ENCODE data around the gene MBTPS1. TPM values are rescaled to one million over a fixed set of nuclear protein-coding genes. Genes with fewer than 3 reads are reported as not detected.

Gene MBTPS1
- total and polyA plus RNA-seq, 5 donors: 59.3 to 112 (median 97.4) TPM

DNA sequence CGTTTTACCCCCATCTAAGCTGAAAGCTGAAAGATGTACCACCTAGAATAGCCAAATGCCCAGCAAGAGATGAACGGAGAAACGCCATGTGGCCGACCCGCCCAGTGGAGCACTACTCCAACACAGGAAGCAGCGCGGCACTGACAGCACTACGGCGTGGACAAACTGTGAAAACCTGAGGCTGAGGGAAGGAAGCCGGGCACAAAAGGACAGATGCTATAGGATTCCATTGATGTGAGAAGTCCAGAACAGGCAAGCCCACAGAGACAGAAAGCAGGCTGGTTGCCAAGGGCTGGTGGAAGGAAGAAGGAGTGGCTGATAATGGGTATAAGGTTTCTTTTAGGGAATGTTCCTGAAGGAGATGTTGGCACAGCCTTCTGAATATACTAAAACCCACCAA is 44.7 kb downstream of the MBTPS1 start:
- Histone ChIP-seq H3K4me1 (ENCODE audit: control insufficient read depth, insufficient read depth, low read length) (no peaks in the 10 kb centered on the region), H3K9me3 (ENCODE audit: control insufficient read depth, low read length) (no peaks in the 10 kb centered on the region), H3K27me3 (ENCODE audit: control insufficient read depth, insufficient read depth) (no peaks in the 10 kb centered on the region), H3K4me3 (ENCODE audit: low read length) (no peak overlapping the region), H3K27ac (ENCODE audit: low read length) (peak overlapping the region; percentile 14)
- ATAC-seq (peak; percentile 30 to 62), DNase-seq (no peak)
- intact Hi-C loops (cut with DNase I): no loop called here
- WGBS: 68% methylated on average over 10 of the region's 10 CpGs

DNA sequence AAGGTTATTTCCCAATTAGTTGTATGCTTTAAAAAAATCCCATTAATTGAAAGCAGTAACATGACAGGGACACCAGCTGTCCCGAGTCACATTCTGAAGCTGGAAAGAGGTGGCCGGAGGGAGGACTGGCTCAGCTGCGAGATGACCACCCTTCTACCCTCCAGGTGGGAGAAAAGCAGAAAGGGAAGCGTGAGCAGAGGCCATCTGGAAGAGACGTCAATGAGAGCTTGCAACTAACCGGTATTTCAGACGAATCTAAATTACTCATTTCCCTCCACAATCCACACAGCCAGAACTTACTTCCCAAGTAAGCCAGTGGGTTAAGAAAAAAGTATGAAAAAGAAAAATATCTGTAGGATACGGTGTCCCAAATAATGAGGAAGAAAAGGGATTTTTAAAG is 45.6 kb downstream of the MBTPS1 start:
- Histone ChIP-seq H3K4me3 (ENCODE audit: low read length) (no peak overlapping the region), H3K4me1 (ENCODE audit: control insufficient read depth, insufficient read depth, low read length) (no peaks in the 10 kb centered on the region), H3K27me3 (ENCODE audit: control insufficient read depth, insufficient read depth) (no peaks in the 10 kb centered on the region), H3K27ac (ENCODE audit: low read length) (no peak overlapping the region), H3K9me3 (ENCODE audit: control insufficient read depth, low read length) (no peaks in the 10 kb centered on the region)
- WGBS: 85% methylated on average over 8 of the region's 8 CpGs
- intact Hi-C loops (cut with DNase I): no loop called here
- DNase-seq: no peak
- no peak for ATAC-seq

GRCh38 chr16:84069540-84069939 is 47.2 kb downstream of the MBTPS1 start:
- Histone ChIP-seq H3K27me3 (ENCODE audit: control insufficient read depth, insufficient read depth) (no peaks in the 10 kb centered on the region), H3K9me3 (ENCODE audit: control insufficient read depth, low read length) (no peaks in the 10 kb centered on the region), H3K4me1 (ENCODE audit: control insufficient read depth, insufficient read depth, low read length) (no peaks in the 10 kb centered on the region), H3K4me3 (ENCODE audit: low read length) (no peak overlapping the region), H3K27ac (ENCODE audit: low read length) (no peak overlapping the region)
- DNase-seq: no peak
- intact Hi-C loops (cut with DNase I): loop anchor here in 1 of 4 donors (5.0 to 10.0 kb wide), 2 partner anchors 102 to 245 kb away; partner anchors contain the start of gene NECAB2
- ATAC-seq: peak in 1 of 2 donors; percentile 25
- 85% methylated on average over 6 of the region's 6 CpGs for WGBS

DNA sequence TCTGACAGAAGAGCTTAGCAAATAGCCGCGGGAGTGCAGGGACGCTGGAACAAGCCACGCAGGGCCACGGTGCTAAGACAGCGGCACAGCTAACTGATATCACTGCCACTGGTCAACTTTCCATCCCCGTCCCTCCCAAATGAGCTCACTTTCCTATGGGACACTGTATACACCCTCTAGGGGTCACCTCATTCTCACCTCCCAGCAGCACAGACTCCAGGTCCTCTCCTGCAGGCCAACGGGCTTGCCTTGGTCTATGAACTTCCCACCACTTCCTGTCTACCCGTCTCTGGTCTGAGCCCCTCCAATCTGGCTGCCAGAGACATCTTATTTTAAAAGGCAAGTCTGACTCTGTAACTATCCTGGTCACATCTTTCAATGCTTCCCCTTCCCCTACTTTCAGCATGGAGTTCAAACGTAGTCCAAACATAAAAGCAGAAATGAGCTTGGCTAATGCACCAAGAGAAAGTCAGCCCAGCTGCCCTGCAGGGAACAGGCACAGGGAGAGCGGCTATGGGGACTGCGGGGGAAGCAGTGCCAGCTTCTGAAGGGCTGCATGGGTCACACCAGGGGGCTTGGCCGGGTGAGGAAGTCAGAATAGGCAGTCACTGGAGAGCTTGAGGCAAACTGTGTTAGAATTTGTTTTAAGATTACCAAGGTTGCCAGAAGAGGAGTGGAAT is 47.8 kb downstream of the MBTPS1 start:
- no peak overlapping the region for H3K4me3 ChIP-seq (ENCODE audit: low read length)
- H3K27ac ChIP-seq (ENCODE audit: low read length): no peak overlapping the region
- ATAC-seq (peak in 1 of 2 donors; percentile 11), DNase-seq (no peak)
- 82% methylated on average over 13 of the region's 13 CpGs for WGBS
- no peaks in the 10 kb centered on the region for H3K4me1 ChIP-seq (ENCODE audit: control insufficient read depth, insufficient read depth, low read length)
- H3K27me3 ChIP-seq (ENCODE audit: control insufficient read depth, insufficient read depth): no peaks in the 10 kb centered on the region
- no peaks in the 10 kb centered on the region for H3K9me3 ChIP-seq (ENCODE audit: control insufficient read depth, low read length)
- intact Hi-C loops (cut with DNase I): loop anchor here in 1 of 4 donors (5.0 to 10.0 kb wide), 2 partner anchors 102 to 244 kb away; partner anchors contain the start of gene NECAB2

DNA sequence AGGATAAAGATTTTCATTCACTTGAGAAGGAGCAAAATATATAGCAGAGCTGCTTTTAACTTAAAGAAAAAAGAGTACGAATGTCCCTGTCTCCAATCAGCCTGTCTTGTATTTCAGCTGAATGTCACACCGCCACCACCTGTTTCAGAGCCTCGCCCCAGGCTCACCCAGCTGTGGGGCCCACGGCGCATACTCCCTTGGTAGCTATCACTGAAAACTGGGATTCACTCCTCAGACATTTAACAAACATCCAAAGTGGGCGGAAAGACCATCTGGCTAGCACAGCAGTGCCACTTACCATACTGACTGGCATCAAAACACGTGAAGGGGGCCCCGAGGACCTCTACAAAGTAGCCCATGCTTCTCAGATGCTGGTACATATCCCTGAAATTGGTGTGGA is 48.7 kb downstream of the MBTPS1 start:
- Histone ChIP-seq H3K27ac (ENCODE audit: low read length) (no peak overlapping the region), H3K4me3 (ENCODE audit: low read length) (no peak overlapping the region), H3K9me3 (ENCODE audit: control insufficient read depth, low read length) (no peaks in the 10 kb centered on the region), H3K4me1 (ENCODE audit: control insufficient read depth, insufficient read depth, low read length) (no peaks in the 10 kb centered on the region), H3K27me3 (ENCODE audit: control insufficient read depth, insufficient read depth) (no peaks in the 10 kb centered on the region)
- ATAC-seq (no peak), DNase-seq (no peak)
- 95% methylated on average over 8 of the region's 8 CpGs for whole genome bisulfite sequencing
- intact Hi-C loops (cut with DNase I): loop anchor here in 1 of 4 donors (5.0 to 10.0 kb wide), 2 partner anchors 101 to 243 kb away; partner anchors contain the start of gene NECAB2

DNA sequence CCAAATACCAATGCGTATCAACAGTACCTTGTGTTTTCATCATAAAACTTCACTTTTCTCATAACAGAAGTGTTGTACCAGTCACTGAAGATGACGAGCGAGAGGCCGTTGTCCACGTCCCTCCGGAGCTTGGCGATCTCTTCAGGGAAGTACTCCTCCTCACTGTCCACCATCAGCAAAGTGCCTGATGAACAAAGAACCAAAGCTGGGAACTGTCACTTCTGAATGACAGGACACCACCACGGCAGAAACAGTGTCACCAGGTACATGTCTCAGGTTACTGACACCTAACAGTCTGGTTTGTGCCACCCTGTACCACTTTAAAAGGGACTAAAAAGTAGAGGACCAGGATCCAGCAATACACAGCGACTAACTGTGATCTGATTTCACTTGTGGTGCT is 49.1 kb downstream of the MBTPS1 start:
- no peak for DNase-seq
- no peak overlapping the region for H3K4me3 ChIP-seq (ENCODE audit: low read length)
- no peak for ATAC-seq
- H3K27me3 ChIP-seq (ENCODE audit: control insufficient read depth, insufficient read depth): no peaks in the 10 kb centered on the region
- intact Hi-C loops (cut with DNase I): loop anchor here in 1 of 4 donors (5.0 to 10.0 kb wide), 2 partner anchors 100 to 243 kb away; partner anchors contain the start of gene NECAB2
- no peaks in the 10 kb centered on the region for H3K9me3 ChIP-seq (ENCODE audit: control insufficient read depth, low read length)
- 90% methylated on average over 9 of the region's 9 CpGs for WGBS
- no peaks in the 10 kb centered on the region for H3K4me1 ChIP-seq (ENCODE audit: control insufficient read depth, insufficient read depth, low read length)
- no peak overlapping the region for H3K27ac ChIP-seq (ENCODE audit: low read length)

DNA sequence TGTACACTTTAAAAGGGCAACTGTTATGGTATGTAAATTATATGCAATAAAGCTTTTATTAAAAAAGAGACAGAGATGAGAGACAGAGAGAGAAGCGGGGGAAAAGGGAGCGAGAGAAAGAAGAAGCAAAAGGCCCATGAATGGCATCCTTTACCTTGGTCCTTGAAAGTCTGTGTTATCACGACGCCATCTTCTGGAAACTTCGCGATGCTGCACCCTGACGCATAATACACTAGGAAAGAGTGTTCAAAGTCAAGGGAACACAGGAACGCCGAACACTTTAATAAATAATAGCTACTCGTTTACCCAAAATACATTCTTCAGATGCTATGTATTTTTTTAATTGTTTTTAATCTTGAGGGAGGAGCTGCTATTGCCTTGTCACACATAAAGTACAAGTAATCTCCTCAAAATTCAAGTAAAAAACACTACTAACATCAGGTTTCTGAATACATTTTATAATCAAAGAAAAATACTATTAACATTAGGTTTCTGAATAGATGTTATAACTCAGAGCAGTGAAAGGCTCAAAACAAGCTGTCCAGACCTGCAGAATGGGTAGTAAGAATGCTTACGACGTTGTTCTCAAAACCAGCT is 51.1 kb downstream of the MBTPS1 start:
- WGBS: 43% methylated on average over 12 of the region's 12 CpGs
- ATAC-seq (no peak), DNase-seq (peak in 1 of 3 donors; percentile 81)

GRCh38 chr16:84063980-84064379 is 52.8 kb downstream of the MBTPS1 start:
- Histone ChIP-seq H3K4me1 (ENCODE audit: control insufficient read depth, insufficient read depth, low read length) (no peaks in the 10 kb centered on the region), H3K27ac (ENCODE audit: low read length) (no peak overlapping the region), H3K9me3 (ENCODE audit: control insufficient read depth, low read length) (no peaks in the 10 kb centered on the region), H3K4me3 (ENCODE audit: low read length) (no peak overlapping the region), H3K27me3 (ENCODE audit: control insufficient read depth, insufficient read depth) (no peaks in the 10 kb centered on the region)
- intact Hi-C loops (cut with DNase I): loop anchor here in 3 of 4 donors (5.0 to 10.0 kb wide), 4 partner anchors 97 to 239 kb away; partner anchors contain the start of gene NECAB2 (in 2 of the 3)
- DNase-seq: no peak
- 75% methylated on average over 4 of the region's 4 CpGs for whole genome bisulfite sequencing
- ATAC-seq: no peak

More for the DNA sequence above, 51.1 kb downstream of the MBTPS1 start:
- intact Hi-C loops (cut with DNase I): loop anchor here in 1 of 4 donors (5.0 to 10.0 kb wide), 2 partner anchors 98 to 241 kb away; partner anchors contain the start of gene NECAB2
- Histone ChIP-seq H3K27me3 (ENCODE audit: control insufficient read depth, insufficient read depth) (no peaks in the 10 kb centered on the region), H3K4me1 (ENCODE audit: control insufficient read depth, insufficient read depth, low read length) (no peaks in the 10 kb centered on the region), H3K9me3 (ENCODE audit: control insufficient read depth, low read length) (no peaks in the 10 kb centered on the region), H3K4me3 (ENCODE audit: low read length) (no peak overlapping the region), H3K27ac (ENCODE audit: low read length) (no peak overlapping the region)

GRCh38 chr16:84062734-84063640 is 53.8 kb downstream of the MBTPS1 start:
- Histone ChIP-seq H3K4me1 (ENCODE audit: control insufficient read depth, insufficient read depth, low read length) (peaks cover 2% of the 10 kb centered on the region), H3K27me3 (ENCODE audit: control insufficient read depth, insufficient read depth) (no peaks in the 10 kb centered on the region), H3K27ac (ENCODE audit: low read length) (peak overlapping the region; percentile 28), H3K4me3 (ENCODE audit: low read length) (no peak overlapping the region), H3K9me3 (ENCODE audit: control insufficient read depth, low read length) (no peaks in the 10 kb centered on the region)
- peak; percentile 91 to 93 for ATAC-seq
- intact Hi-C loops (cut with DNase I): loop anchor here in 3 of 4 donors (5.0 to 10.0 kb wide), 4 partner anchors 96 to 238 kb away; partner anchors contain the start of gene NECAB2 (in 2 of the 3)
- DNase-seq: peak; percentile 85 to 92 (median 92)
- WGBS: 36% methylated on average over 25 of the region's 25 CpGs

DNA sequence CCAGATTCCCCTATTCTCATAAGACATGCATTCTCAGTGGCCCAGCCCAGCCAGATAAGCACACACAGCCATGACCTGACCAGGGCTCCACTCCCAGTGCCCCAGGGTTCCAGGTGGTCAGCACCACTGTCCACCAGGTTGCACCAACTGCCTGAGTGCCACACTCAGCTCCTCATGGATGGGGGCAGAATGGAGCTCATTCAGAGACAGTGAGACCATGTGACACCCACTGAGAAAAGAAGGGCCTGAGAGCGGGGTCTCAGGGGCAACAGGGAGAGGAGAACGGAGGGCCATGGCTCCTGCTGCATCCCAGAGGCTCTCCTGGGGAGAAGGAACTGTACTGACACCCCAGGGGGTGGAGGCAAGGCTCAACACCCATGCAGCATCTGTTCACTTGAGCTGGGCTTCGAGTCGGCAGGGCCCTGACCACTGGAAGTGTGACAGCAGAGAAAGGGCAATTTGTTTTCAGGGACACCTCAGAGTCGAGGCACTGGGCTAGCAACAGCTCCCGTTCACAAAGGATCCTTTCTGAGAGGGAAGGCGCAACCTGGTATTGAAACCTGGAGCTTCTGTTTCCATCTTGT is 55.4 kb downstream of the MBTPS1 start:
- no peak for ATAC-seq
- no peak overlapping the region for H3K27ac ChIP-seq (ENCODE audit: low read length)
- DNase-seq: no peak
- intact Hi-C loops (cut with DNase I): loop anchor here in 3 of 4 donors (5.0 to 10.0 kb wide), 4 partner anchors 94 to 237 kb away; partner anchors contain the start of gene NECAB2 (in 2 of the 3)
- no peaks in the 10 kb centered on the region for H3K9me3 ChIP-seq (ENCODE audit: control insufficient read depth, low read length)
- H3K4me1 ChIP-seq (ENCODE audit: control insufficient read depth, insufficient read depth, low read length): peaks cover 6% of the 10 kb centered on the region
- H3K4me3 ChIP-seq (ENCODE audit: low read length): no peak overlapping the region
- WGBS: 85% methylated on average over 7 of the region's 7 CpGs
- no peaks in the 10 kb centered on the region for H3K27me3 ChIP-seq (ENCODE audit: control insufficient read depth, insufficient read depth)
